Pancreas (tissue), 10 donors: ENCODE measurements around the gene C3orf33. TPM values are rescaled to one million over a fixed set of nuclear protein-coding genes. Genes with fewer than 3 reads are reported as not detected.

Experiments used
- ATAC-seq, 4 donors: fragments of 200-7000 bp; cut with Tn5 transposase; one replicate each; pipeline versions ENCODE4 v1.8.0 to v1.9.1; 2020; ENCODE audit warnings: mild to moderate bottlenecking in 4 of 4, moderate library complexity in 4 of 4
- DNase-seq, 6 donors: peaks; one replicate each; pipeline ENCODE4 v3.0.0-alpha.2; 2020
- FAIRE-seq: peaks from 2 replicates; lab custom pipeline; 2012; peaks lifted over from hg19 to GRCh38; lab: Jason Lieb, UNC
- H3K27ac ChIP-seq, 4 donors: fragments of 200-600 bp; sonication (generic); 1 replicate in 3 of 4; 2 replicates in 1 of 4; pipeline versions ENCODE4 v1.5.0 to v1.8.0; 2020
- H3K27me3 ChIP-seq, 4 donors: fragments of 200-600 bp; one replicate each; pipeline ENCODE4 v1.8.0; 2021
- H3K36me3 ChIP-seq, 3 donors: fragments of 200-600 bp; sonication (generic) in 1 of 3; one replicate each; pipeline versions ENCODE4 v1.5.0 to v1.8.0; 2020 to 2021
- H3K4me1 ChIP-seq, 3 donors: fragments of 200-600 bp; one replicate each; pipeline ENCODE4 v1.8.0; 2021
- H3K4me3 ChIP-seq, 4 donors: fragments of 200-600 bp; sonication (generic) in 2 of 4; one replicate each; pipeline versions ENCODE4 v1.5.0 to v1.8.0; 2020 to 2021
- H3K9me3 ChIP-seq, 4 donors: fragments of 200-600 bp; one replicate each; pipeline ENCODE4 v1.8.0; 2021
- CTCF ChIP-seq, 4 donors: fragments of 200-600 bp; sonication (generic) in 3 of 4; IDR thresholded peaks; one replicate each; pipeline versions ENCODE4 v1.5.0 to v1.8.0; 2021; ENCODE audit warnings: antibody characterized with exemption in 4 of 4
- WGBS, 2 donors: extraction: QIAGEN DNeasy Blood & Tissue Kit; methylation state at CpG; one replicate each; pipeline ENCODE4 v1.1.7; 2013; 5-methylcytosine and 5-hydroxymethylcytosine counted together
- intact Hi-C, 3 donors: fragments of 100-400 bp; cut with DNase I; formaldehyde crosslinking; loops; one replicate each; pipeline versions ENCODE4 v1.11.1 to v1.14.2; 2022
- polyA plus RNA-seq, 2 donors: library from polyadenylated mRNA; stranded (reverse); fragments of 200-250 nt; gene quantifications; one replicate each; pipeline ENCODE4 v1.2.3, GENCODE V29; 2013
- total RNA-seq, 6 donors: library from RNA; stranded (reverse); fragmentation: NEBNext Ultra II Directional in 4 of 6; extraction: Animal tissue kit (Norgen Biotek cat#: 25700) in 4 of 6; gene quantifications; one replicate each; pipeline versions ENCODE4 v1.2.1 to v1.2.4, GENCODE V29; 2021 to 2023
- donor health status: healthy with polysubstance abuse.
- donor health status: DM: no; HTN: no; CAD: no; lungs with moderate emphysema.
- donor health status: DM: no; HTN: no; CAD: no.
- donor health status: control.
- donor health status: control.
- donor health status: Bipolar disorder and iron deficiency.
- donor health status: DM: yes; HTN: yes; CAD: no.
- donor health status: DM: no; HTN: no; CAD: no.
- donor health status: DM: no; HTN: no; CAD: no.
- donor health status: DM: yes; HTN: yes; CAD: no.

The C3orf33 gene
- total and polyA plus RNA-seq, 8 donors = 1.5 to 5.7 (median 3.3) TPM

- Histone ChIP-seq H3K9me3 (no peaks in the 10 kb centered on the region), H3K36me3 (peaks cover 0 to 8% (median 0%) of the 10 kb centered on the region in 3 donors), H3K27ac (no peak overlapping the region), H3K4me3 (no peak overlapping the region), H3K27me3 (no peaks in the 10 kb centered on the region), H3K4me1 (no peaks in the 10 kb centered on the region)
- no peak for TF ChIP-seq CTCF (IDR thresholded peaks at IDR 0.05)
- WGBS, 2 donors = 97 to 100% methylated on average over 1 of the region's 1 CpG
- no peak for DNase-seq
- no peak for FAIRE-seq
- intact Hi-C loops = no loop called here
- no peak for ATAC-seq
These were observed 23.6 kb downstream of the C3orf33 start for GRCh38 chr3:155782390-155782953.

GRCh38 chr3:155780291-155780690 lies 25.8 kb downstream of the C3orf33 start:
- Histone ChIP-seq H3K4me3 (no peak overlapping the region), H3K4me1 (no peaks in the 10 kb centered on the region), H3K36me3 (peaks cover 0 to 8% (median 0%) of the 10 kb centered on the region in 3 donors), H3K9me3 (no peaks in the 10 kb centered on the region), H3K27me3 (no peaks in the 10 kb centered on the region), H3K27ac (no peak overlapping the region)
- DNase-seq = no peak
- intact Hi-C loops = no loop called here
- no peak for TF ChIP-seq CTCF (IDR thresholded peaks at IDR 0.05)
- ATAC-seq = no peak
- no peak for FAIRE-seq

- TF ChIP-seq CTCF (IDR thresholded peaks at IDR 0.05) = no peak
- Histone ChIP-seq H3K36me3 (peaks cover 0 to 11% (median 0%) of the 10 kb centered on the region in 3 donors), H3K27ac (no peak overlapping the region), H3K4me1 (no peaks in the 10 kb centered on the region), H3K9me3 (no peaks in the 10 kb centered on the region), H3K4me3 (no peak overlapping the region), H3K27me3 (no peaks in the 10 kb centered on the region)
- ATAC-seq (no peak), FAIRE-seq (no peak), DNase-seq (no peak)
- intact Hi-C loops = no loop called here
These were observed 27.6 kb downstream of the C3orf33 start for GRCh38 chr3:155778462-155778861.

- TF ChIP-seq CTCF (IDR thresholded peaks at IDR 0.05) = no peak
- FAIRE-seq = no peak
- H3K27me3 ChIP-seq = no peaks in the 10 kb centered on the region
- intact Hi-C loops = no loop called here
- no peak overlapping the region for H3K4me3 ChIP-seq
- DNase-seq = no peak
- H3K9me3 ChIP-seq = no peaks in the 10 kb centered on the region
- ATAC-seq = no peak
- 100% methylated on average over 1 of the region's 1 CpG for WGBS, 2 donors
- no peaks in the 10 kb centered on the region for H3K4me1 ChIP-seq
- H3K36me3 ChIP-seq = peaks cover 0 to 3% (median 0%) of the 10 kb centered on the region in 3 donors
- H3K27ac ChIP-seq = no peak overlapping the region
These were observed 33.3 kb downstream of the C3orf33 start for GRCh38 chr3:155772801-155773200.

- TF ChIP-seq CTCF (IDR thresholded peaks at IDR 0.05) = no peak
- Histone ChIP-seq H3K27me3 (no peaks in the 10 kb centered on the region), H3K4me3 (no peak overlapping the region), H3K4me1 (no peaks in the 10 kb centered on the region), H3K36me3 (peaks cover 0 to 10% (median 0%) of the 10 kb centered on the region in 3 donors), H3K27ac (no peak overlapping the region), H3K9me3 (no peaks in the 10 kb centered on the region)
- ATAC-seq (no peak), FAIRE-seq (no peak), DNase-seq (no peak)
- WGBS, 2 donors = 88 to 97% methylated on average over 6 of the region's 6 CpGs
- intact Hi-C loops = no loop called here
These were observed 35.0 kb downstream of the C3orf33 start for GRCh38 chr3:155771126-155771525.
